HG03354 (cell line): ENCODE results near the gene RC3H2.
"Not testable (repeated sequence)": the region's sequence is repeated elsewhere in the genome, so short reads cannot be mapped to it uniquely, and the experiment has no call there.

ENCODE experiments used
- ATAC-seq: cut with Tn5 transposase; IDR thresholded peaks from one replicate; pipeline ENCODE4 v1.9.1; 2021; ENCODE audit warnings: mild to moderate bottlenecking; ENCODE audit not compliant: unreplicated experiment, poor library complexity, severe bottlenecking

RC3H2 gene

GRCh38 chr9:122923947-122924346 is 18.8 kb upstream of the RC3H2 start:
- peak; percentile 68 for ATAC-seq

DNA sequence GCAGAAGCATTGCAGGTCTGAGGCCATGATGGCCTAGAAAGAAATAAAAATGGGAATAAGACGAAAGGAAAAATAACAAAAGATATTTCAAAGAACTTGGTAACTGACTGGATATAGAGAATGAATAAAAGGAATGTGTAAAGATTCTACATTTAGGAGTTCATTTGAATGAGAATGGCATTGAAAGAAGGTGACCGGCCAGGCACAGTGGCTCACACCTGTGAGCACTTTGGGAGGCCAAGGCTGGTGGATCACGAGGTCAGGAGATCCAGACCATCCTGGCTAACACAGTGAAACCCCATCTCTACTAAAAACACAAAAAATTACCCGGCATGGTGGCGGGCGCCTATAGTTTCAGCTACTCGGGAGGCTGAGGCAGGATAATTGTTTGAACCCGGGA is 17.6 kb upstream of the RC3H2 start:
- ATAC-seq, result no peak

DNA sequence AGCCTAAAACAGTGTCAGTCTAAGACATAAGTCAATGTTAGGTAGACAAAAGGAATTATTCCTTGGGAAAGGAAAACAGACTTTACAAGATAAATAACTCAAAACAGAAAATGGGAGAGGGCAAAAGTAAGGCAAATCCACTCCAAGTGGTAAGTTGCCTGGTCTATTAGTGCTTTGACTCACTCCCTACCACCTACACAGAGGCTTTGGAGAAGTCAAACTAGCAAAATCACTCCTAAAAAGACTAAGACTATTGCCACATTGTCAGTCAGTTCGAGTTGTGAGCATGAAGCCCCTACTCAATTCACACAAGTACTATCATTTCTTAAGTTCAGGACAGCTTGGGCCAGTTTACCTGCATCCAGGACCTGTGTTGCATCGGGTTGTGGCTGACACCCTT is 13.2 kb upstream of the RC3H2 start:
- no peak for ATAC-seq

- ATAC-seq, result peak; percentile 99
These were observed 8.0 kb upstream of the RC3H2 start, which contains the start of gene ZBTB6 for GRCh38 chr9:122912964-122913673. Gene ZBTB6, minus strand, starts transcription at chr9:122913323. Its CDS starts 1,251 bp downstream, at chr9:122912072.

- no peak for ATAC-seq
These were observed 7.5 kb upstream of the RC3H2 start for GRCh38 chr9:122912671-122912963.

DNA sequence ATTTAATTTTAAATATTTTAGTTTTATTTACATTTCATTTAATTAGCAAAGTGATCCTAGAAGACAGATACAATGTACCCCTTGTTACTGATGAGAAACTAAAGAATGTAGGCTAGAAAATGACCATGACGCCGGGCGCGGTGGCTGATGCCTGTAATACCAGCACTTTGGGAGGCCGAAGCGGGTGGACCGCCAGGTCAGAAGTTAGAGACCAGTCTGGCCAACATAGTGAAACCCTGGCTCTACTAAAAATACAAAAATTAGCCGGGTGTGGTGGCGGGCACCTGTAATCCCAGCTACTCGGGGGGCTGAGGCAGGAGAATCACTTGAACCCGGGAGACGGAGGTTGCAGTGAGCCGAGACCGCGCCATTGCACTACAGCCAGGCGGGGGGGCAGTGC is 963 bp upstream of the RC3H2 start:
- not testable (repeated sequence) for ATAC-seq

DNA sequence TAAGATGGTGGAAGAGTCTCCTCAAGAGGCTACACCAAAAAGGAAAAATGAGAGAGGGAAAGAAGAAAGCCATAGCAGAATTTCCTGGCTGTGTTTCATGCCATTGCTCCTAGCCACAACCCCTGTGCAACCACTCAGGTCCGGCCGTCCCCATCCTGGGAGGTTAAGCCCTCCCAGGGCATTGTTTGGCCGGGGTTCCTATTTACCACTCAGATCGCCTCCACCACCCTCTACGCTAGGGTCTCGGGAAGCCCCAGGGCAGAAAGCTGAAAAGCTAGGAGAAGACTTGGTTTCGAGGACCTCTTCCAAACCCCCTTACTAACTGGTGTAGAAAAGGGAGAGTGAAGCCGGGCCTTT is 715 bp downstream of the RC3H2 start:
- peak; percentile 27 for ATAC-seq

- ATAC-seq, result no peak
These were observed 4.4 kb downstream of the RC3H2 start for GRCh38 chr9:122900791-122901190.

GRCh38 chr9:122897969-122898368 is 7.2 kb downstream of the RC3H2 start:
- no peak for ATAC-seq

- ATAC-seq, result no peak
These were observed 16.7 kb downstream of the RC3H2 start for GRCh38 chr9:122888480-122888879.

DNA sequence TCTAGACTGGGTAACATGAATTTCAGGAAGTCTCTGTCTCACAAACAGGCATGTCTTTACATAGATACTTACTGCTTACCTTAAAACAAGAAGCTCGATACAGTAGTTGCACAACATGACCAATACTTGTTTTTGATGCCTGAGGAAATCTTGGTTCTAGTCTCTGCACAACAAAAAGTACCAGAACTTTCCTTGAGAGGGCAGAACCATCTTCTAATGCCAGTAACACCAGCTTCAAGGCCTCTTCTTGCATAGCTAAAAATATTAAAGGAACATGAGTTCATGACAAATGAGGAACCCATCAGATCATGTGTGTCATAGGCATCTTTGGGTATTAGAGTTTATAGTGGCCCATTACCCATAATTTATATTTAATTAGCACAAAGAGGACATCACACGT is 22.0 kb downstream of the RC3H2 start:
- no peak for ATAC-seq

GRCh38 chr9:122879443-122879842 is 25.7 kb downstream of the RC3H2 start:
- ATAC-seq, result no peak

DNA sequence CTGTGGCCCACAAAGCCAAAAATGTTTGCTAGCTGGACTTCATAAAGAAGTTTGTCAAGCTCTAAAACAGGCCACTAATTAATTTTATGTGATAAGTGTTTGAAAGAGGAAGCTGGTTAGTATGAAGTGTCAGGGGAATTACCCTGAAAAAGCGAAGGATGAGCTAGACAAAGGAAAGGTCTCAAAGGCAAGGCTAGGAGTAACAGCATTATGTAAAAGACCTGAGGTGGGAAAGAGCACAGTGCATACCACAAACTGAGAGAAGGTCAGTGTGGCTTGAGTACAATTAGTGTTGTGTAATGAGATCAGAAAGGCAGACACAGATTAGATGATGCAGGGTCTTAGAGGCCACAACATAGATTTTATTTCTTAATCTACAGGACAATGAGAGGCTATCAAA is 29.6 kb downstream of the RC3H2 start:
- no peak for ATAC-seq

- ATAC-seq, result not testable (repeated sequence)
These were observed 37.9 kb downstream of the RC3H2 start for GRCh38 chr9:122867276-122867675.

DNA sequence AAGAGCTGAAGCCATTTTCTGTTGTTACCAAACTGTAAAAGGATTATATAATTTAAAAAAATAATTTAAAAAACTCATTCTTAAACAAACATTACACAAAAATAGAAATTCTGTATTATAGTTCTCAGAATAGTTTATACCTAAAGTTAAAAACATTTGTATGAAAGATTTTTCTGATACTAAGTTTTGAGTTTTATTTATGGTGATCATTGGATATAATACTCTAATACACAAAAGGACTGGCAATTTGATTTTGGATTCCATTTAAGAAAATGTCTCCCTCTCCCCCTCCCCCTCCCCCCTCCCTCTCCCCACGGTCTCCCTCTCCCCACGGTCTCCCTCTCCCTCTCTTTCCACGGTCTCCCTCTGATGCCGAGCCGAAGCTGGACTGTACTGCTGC is 39.1 kb downstream of the RC3H2 start:
- no peak for ATAC-seq

DNA sequence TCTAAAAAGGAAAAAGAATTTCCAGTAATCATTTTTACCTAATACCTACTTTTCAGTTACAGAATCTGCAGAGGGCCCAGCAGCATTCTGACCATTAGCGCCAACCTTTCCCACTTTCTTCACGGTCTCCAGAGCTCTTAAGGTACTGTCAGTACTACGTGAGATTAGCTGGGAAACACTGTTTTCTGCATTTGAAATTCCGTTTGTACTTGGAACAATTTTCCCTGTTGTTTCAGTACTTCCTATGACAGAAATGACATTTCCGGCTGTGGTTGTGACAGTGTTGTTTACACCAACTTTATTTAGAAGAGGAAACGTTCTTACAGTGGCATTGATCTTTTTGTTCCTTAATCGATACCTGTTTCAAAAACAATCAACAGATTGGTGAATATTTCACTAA is 39.9 kb downstream of the RC3H2 start:
- ATAC-seq, result no peak

GRCh38 chr9:122863407-122863806 is 41.8 kb downstream of the RC3H2 start:
- ATAC-seq, result no peak

GRCh38 chr9:122860319-122861142 is 44.6 kb downstream of the RC3H2 start:
- ATAC-seq, result no peak

DNA sequence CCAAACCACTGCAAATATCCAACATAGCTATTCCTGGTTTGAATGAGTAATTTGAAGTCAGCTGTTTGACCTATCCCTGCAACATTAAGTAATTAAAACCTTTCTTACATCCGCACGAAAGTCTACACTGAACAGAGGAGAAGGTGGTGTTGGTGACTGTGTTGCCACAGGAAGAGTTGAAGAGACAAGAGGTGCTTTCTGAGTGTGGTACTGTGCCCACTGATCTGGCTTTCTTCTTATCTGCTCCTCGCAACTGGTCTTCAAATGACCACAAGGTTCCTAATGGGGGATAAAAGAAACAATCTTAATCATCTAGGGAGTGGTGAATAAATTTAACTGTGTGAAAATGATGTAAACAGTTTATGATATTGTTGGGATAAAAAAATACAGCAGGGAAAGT is 47.3 kb downstream of the RC3H2 start:
- no peak for ATAC-seq

- ATAC-seq, result not testable (repeated sequence)
These were observed 52.9 kb downstream of the RC3H2 start for GRCh38 chr9:122852085-122852786.
